Sciatic nerve (tissue), 2 donors: ENCODE measurements around the gene MYO18B. TPM values are rescaled to one million over a fixed set of nuclear protein-coding genes. Genes with fewer than 3 reads are reported as not detected.
A peak's percentile ranks its signal among the peaks of the same experiment; 100 is the strongest.

Source experiments
- ATAC-seq: fragments of 200-7000 bp; cut with Tn5 transposase; one replicate; pipeline ENCODE4 v1.9.1; 2020; ENCODE audit warnings: mild to moderate bottlenecking, moderate library complexity
- DNase-seq: peaks from one replicate; pipeline ENCODE4 v3.0.0-alpha.2; 2020; ENCODE audit warnings: low spot score
- intact Hi-C: fragments of 100-400 bp; cut with DNase I; formaldehyde crosslinking; loops from one replicate; pipeline ENCODE4 v1.14.2; 2022
- total RNA-seq: library from RNA; stranded (reverse); fragmentation: NEBNext Ultra II Directional; extraction: Animal tissue kit (Norgen Biotek cat#: 25700); gene quantifications from one replicate; pipeline ENCODE4 v1.2.1, GENCODE V29; 2021
- donor health status: DM: no; HTN: no; CAD: no.
- donor health status: DM: no; HTN: no; CAD: no.

Gene MYO18B
- total RNA-seq, 1 donor from 2014 or later, result not detected

DNA sequence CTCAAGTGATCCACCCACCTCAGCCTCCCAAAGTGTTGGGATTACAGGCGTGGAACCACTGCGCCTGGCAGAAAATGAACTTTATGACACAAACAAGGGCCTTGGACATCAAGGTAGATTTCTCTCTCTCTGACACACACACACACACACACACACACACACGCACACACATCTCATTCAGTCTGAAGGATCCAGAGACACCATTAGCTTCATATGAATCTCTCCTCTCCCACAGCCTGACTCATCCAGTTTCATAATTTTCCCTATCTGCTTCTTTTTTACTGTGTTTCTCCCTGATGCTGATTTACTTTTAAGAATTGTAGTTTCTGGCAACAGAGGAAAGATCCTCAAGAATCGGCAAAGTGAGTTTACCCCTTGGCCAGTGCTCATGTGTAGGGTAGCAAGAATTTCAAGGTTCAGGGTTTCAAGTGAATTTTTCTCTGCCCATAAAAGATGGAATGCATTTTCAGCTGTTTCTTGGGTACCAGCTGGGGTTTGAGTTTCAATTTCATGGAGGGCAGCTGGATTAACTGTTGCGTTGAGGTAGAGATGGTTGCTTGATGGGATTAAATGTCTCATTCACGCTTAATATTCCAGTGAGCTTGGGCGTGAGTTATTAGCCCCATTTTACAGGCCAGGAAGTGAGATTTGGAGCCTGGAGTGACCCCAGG is 3.5 kb downstream of the MYO18B start:
- intact Hi-C loops, result no loop called here
- no peak for ATAC-seq

DNA sequence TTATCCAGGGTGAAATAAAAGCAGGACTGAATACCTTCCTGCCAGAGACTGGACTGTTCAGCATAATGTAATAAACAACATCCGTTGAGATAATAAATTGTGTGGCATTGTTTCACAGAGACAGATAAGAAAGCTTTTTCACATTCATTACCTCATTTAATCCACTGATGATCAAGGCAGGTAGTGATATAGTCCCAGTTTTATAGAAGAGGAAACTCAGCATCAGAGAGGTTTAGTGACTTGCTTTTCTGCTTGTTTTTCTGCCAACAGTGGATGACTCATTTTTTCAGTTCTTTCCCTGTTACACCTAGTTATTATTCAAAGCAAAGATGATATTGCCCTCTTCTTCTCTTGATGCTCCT is 4.0 kb downstream of the MYO18B start:
- intact Hi-C loops, result no loop called here
- no peak for DNase-seq
- no peak for ATAC-seq

More for the DNA sequence above, 3.5 kb downstream of the MYO18B start:
- no peak for DNase-seq

DNA sequence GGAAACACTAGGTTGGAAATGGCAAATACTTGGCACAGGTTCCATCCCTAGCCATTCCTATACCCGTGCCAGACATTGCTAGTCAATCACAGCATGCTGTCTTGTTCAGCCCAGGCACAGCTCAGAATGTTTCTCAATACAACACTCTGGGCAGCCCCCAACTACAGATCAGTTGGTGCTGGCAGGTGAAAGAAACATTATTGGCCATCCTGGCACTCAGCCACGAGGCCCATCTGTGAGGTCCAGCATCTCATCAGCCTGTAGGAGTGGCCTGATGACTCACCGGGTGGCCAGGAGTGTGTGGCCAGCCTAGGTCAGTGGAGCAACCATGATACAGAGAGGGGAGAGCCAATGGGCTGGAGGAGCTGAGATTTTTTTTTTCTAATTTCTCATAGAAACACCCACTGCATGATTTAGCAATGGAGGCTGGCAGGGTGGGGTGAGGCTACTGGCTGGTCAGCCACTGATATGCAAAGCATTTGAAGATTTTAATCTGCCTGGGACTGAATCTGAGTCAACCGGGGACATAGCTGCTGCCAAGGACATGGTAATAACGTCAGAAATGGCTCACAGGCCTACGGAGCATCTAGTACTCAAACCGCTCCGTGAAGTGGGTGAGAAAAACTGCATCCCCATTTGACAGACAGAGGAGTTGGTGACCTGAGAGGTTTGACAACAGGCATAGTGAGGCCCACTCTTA is 5.4 kb downstream of the MYO18B start:
- DNase-seq (no peak), ATAC-seq (no peak)
- intact Hi-C loops, result no loop called here

DNA sequence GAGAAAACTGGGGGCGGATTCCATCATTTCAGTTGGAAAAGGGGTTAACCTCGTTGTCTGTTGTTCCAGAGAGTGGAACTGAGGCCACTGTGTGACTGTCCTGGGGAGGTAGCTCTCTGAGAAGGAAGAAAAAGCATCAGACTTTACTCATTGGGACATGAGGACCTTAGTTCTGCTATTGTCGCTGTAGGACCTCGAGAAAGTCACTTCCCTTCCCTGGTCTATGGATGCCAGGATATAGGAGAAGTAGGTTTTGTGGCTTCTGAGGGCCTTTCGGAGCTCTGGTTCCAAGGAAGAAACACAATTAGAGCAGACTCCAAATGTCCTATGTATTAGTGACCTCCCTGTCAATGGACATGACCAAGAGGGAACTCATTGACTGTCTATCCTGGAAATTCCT is 6.2 kb downstream of the MYO18B start:
- DNase-seq (no peak), ATAC-seq (no peak)

DNA sequence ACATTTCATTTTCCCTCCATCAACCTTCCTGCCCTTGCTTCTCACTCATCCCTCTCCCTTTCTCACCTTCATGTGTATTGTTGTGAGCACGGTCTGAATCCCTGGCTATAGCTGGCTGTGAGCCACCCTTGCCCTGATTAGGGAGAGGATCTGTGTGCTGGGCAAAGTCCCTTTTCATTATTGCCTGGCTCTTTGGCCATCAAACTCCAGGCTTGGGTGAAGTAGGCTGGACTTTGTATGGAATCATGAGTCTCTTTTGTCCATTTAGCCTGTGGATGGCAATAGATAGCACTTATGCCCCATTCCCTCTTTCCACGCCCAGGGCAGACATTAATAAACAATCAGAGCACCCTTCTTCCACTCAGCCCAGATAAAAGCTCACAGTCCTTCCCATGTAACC is 6.7 kb downstream of the MYO18B start:
- DNase-seq, result no peak
- intact Hi-C loops, result no loop called here
- no peak for ATAC-seq

More for the DNA sequence above, 6.2 kb downstream of the MYO18B start:
- intact Hi-C loops, result no loop called here

DNA sequence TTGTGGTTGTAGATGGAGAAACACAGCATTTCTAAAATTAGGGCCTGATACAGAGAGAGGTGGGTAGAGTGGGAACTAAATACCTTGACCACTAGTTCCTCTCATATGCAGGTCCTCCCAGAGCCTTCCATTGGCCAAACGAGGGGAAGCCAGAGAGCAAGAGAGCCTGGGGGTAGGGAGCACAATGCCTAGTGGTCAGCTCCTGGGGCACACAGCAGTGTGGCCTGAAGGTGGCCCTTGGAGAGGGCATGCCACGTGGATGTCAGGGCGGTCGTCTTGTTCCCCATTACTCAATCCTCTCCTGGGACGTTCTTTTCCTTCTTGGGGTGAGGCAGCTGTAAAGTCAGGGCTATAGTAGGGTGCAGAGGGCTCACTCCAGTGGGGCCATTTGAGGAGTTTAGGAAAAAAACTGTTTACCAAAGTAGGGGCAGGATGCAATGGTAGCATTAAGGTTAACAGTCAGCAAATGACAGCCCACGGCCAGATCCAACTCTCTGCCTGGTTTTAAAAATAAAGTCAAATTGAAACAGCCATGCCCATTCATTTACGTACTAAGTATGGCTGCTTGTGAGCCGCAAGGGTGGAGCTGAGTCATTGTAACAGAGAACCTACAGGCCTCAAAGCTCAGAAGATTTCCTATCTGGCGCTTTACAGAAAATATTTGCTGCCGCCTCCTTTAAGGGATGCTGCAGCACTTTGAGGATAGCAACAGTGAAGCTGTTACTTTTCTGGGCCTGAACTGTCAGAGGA is 7.6 kb downstream of the MYO18B start:
- DNase-seq (no peak), ATAC-seq (no peak)
- intact Hi-C loops, result no loop called here

DNA sequence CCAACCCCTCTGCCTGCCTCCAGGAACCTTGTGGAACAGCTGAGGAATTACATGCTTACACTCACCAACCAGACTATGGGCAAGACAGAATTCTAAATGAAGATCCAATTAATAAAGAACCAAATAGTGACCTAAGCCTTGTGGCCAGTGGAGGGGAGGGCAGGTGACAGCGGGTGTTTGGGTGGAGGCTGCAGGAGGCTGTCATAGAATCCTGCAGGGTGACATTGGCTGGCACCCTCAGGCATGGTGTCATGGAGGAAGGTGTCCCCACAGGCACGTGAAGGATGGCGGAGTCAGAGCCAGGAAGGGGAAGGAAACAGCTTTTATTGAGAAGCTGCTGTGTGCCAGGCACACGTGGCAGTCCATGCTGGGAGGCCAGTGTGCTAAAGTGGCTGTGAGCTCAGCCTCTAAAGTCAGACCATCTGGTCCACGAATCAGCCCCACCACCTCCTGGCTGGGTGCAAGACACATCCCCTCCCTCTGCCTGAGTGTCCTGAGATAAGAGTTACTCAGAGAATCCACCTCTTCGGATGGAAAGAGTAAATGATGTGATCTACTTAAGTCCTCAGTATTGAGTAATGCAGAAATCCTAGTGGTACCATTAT is 8.7 kb downstream of the MYO18B start:
- ATAC-seq (no peak), DNase-seq (no peak)
- intact Hi-C loops, result no loop called here

DNA sequence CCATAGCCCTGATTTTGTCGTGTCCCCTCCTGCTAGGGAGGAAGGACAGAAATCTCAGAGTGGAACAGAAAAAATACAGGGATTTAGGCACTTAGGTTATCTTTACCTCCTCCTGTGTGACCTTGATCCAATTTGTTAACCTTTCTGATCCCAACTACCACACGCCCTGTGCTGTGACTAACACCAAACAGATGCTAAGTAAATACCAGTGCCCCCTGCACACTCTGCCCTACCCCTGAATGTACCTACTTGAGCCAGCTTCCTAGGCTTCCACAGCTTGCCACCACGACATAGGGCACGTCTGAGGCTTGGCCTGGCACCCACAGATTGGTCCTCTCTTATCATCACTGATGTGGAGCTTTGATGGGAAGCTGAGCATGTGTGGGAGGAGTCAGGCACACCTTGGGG is 9.2 kb downstream of the MYO18B start:
- intact Hi-C loops, result no loop called here
- ATAC-seq (no peak), DNase-seq (no peak)

DNA sequence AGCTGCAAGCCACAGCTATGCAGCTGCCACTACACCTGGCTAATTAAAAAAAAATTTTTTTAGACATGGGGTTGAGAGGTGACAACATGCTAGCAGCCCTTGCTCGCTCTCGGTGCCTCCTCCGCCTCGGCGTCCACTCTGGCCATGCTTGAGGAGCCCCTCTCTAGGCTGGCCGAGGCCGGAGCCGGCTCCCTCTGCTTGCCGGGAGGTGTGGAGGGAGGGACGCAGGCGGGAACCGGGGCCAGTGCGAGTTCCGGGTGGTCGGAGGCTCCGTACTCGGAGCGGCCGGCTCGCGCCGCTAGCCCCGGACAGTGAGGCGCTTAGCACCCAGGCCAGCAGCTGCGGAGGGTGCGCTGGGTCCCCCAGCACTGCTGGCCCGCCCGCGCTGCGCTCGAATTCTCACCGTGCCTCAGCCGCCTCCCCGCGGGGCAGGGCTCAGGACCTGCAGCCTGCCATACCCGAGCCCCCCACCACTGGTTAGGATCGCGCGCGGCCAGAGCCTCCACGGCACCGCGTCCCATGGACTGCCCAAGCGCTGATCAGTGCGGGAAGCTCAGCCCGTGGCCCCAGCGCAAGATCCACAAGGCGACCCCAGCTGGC is 10.7 kb downstream of the MYO18B start:
- intact Hi-C loops, result no loop called here
- no peak for DNase-seq
- ATAC-seq, result no peak

DNA sequence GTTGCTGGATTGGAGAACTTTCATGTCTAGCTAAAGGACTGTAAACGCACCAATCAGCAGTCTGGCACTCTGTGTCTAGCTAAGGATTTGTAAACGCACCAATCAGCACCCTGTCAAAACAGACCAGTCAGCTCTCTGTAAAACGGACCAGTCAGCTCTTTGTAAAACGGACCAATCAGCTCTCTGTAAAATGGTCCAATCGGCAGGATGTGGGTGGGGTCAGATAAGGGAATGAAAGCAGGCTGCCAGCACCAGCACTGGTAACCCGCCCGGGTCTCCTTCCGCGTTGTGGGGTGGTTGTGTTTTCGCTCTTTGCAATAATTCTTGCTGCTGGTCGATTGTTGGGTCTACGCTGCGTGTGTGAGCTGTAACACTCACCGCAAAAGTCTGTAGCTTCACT is 11.3 kb downstream of the MYO18B start:
- DNase-seq, result no peak
- intact Hi-C loops, result no loop called here
- ATAC-seq, result no peak

DNA sequence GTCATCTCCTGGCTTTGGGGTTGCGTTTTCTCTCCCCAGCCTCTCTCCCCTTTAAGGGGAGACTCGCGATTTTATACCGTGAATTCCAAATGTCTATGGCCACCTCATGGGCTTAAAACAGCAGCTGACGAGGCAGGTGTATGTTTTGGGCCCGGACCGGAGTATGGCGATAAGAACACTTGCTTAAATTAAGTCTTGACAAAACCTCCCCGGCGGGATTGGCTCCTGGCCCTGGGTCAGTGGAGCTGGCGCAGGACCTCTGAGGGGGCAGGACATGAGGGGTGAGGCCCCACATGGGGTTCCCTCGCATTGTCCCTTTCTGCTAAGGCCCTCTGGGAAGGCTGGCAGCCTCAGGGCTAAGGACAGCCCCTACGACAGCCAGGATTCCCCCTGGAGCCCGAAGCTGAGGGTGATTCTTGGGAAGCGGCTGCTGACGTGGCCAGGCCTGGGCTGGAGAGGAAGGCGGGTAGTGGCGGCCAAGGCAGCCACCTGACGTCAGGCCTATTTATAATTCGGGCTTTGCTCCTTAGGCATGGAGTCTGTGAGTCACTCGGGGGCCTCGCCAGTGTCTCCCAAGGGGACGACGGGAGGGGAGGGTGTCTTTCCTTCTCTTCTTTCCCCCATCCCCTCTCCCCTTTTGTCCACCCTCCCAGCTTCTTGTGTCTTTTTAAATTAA is 12.7 kb downstream of the MYO18B start:
- peak; percentile 20 for ATAC-seq
- no peak for DNase-seq

DNA sequence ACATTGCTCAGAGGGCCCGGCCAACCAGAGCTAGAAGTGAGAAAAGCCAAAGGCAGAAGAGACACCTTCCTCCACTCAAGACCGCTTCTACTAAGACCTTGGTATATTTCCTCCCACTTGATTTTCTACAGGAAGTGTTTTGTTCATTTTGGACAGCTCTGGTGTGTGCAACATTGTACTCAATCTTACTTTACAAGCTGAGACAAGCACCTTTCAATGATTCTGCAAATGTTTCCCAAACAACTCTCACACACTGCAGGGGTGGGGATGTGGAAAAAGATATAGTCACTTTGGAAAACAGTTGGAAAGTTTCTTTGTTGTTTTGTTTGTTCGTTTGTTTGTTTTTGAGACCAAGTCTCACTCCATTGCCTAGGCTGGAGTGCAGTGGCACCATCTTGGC is 15.7 kb downstream of the MYO18B start:
- intact Hi-C loops, result no loop called here
- no peak for ATAC-seq
- DNase-seq, result no peak

More for the DNA sequence above, 12.7 kb downstream of the MYO18B start:
- intact Hi-C loops, result no loop called here

DNA sequence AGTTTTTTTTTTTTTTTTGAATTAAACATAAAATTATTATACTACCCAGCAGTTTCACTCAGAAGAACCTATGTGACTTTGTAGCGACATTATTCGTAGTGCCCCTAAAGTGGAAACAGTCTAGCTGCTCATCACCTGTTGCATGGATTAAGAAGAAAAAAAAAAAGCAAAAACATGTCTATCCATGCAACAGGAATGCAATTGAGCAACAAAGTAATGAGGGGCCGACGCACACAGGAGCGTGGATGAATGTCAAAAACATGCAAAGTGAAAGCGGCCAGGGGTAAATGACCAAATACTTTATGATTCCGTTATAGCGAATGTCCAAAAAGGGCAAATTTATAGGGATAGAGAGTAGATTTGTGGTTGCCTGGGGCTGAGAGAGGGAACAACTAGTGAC is 16.3 kb downstream of the MYO18B start:
- intact Hi-C loops, result no loop called here
- no peak for DNase-seq
- no peak for ATAC-seq

DNA sequence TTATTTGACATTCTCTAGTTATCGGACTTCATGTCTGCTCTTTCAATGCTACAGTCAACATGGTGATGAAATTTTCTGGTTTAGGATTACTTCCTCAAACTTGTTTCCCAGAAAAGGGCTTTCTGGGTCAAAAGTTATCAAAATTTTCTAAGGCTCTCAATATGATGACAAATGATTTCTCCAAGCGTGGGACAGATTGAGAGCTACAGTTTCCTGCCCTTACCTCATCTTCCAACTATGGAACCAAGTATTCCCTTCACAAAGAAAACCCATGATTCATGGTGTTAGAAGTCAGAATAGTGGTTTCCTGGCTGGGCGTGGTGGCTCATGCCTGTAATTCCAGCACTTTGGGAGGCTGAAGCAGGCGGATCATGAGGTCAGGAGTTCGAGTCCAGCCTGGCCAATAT is 17.8 kb downstream of the MYO18B start:
- intact Hi-C loops, result no loop called here
- no peak for DNase-seq
- no peak for ATAC-seq

DNA sequence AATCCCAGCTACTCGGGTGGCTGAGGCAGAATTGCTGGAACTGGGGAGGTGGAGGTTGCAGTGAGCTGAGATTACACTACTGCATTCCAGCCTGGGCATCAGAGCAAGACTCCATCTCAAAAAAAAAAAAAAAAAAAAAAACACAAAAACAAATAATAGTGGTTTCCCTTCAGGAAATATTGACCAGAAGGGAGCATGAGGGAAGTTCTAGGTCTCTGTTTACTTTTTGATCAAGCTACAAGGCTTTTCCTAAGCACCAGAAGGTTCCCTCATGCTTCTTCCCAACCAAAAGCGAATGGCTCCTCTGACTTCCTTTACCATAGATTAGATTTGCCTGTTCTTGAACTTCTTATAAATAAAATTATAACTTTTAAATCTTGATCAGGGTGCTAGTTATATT is 18.3 kb downstream of the MYO18B start:
- ATAC-seq, result no peak
- intact Hi-C loops, result no loop called here

DNA sequence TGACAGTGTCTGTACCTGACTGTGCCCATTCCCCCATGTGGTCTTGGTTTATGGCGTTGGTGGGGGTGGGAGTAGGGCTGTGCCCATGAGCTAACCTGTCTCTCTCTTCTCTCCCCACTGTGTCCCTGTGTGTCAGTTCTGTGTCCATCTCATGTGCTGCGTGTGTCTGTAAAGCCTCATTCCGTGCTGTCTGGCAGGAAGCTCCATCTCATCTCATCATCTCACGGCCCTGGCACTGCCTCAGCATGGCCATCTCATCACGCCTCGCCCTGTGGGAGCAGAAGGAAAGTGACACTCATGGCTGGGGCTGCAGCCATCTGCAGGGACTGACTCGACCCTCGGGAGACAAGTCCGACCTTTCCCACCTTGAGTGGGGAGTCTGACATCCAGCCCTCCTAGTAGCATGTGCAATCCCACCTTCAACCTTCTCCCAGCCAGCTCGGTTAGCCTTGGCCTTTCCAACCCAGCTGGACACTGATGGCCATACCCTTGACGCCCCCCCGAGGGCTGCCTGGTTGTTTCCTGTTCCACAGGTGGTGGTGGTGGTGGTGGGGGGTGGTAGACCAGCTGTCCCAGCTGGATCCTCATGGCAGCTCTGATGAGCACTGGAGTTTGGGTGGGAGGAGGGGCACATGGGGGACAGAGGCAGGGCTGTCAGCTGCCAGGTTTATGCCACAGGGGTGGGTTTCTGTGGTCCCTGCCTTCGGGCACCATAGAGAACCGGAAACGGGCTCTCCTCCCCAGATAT is 19.0 kb downstream of the MYO18B start:
- intact Hi-C loops, result no loop called here
- no peak for DNase-seq
- ATAC-seq, result no peak

More for the DNA sequence above, 18.3 kb downstream of the MYO18B start:
- DNase-seq, result no peak

DNA sequence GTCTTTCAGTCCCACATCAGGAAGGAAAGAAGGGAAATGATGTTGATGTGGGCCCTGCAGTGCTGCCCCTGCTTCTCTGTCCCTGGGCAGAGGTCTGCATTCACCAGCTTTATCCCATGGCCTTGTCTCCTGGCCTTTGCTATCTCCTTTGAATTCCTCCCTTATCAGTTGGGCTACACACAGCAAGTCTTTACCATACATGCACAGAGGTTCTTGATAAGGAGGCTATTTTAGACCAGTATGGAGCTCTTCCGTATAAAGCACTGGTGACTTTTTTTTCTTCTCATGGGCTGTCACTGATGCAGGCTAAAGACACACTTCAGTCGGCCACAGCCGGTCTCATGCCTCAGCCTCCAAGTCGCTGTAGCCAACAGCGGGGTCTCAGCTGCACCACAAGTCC is 20.2 kb downstream of the MYO18B start:
- DNase-seq (no peak), ATAC-seq (no peak)
- intact Hi-C loops, result no loop called here

DNA sequence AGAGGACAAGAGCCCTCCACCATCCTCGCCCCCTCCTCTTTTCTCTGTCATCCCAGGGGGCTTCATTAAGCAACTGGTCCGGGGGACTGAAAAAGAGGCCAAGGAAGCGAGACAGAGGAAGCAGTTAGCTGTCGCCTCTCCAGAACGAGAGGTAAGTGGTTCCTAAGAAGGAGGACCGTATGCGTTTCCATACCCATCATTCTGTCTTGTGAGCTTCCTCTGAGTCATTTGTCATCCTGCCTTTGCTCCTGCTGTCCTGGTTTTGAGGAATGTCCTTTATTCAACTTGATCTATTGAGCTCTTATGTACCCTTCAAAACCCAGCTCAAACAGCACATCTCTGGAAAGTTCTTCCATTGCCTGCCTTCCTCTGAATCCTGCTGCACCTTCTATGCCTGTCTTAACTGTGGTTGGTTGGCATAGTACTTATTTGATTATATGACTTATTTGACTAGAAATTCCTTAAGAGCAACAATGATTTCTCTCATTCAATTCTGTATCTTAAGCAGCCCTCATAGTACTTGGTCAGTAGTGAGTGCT is 21.3 kb downstream of the MYO18B start:
- intact Hi-C loops, result no loop called here
- ATAC-seq (no peak), DNase-seq (no peak)
